Gastrocnemius medialis (tissue), 4 donors: ENCODE data around the gene KIF3A. TPM values are rescaled to one million over a fixed set of nuclear protein-coding genes. Genes with fewer than 3 reads are reported as not detected.

Experiments used
- ATAC-seq, 2 donors: fragments of 150-250 bp; one replicate each; pipeline ENCODE4 v1.9.1; 2016
- DNase-seq, 2 donors: peaks; one replicate each; pipeline ENCODE4 v3.0.0-alpha.2; 2019
- H3K27ac ChIP-seq, 4 donors: fragments of 200-600 bp; sonication (generic); 1 replicate in 1 of 4; 2 replicates in 3 of 4; pipeline ENCODE4 v1.5.1; 2016 to 2018; ENCODE audit warnings: mild to moderate bottlenecking in 2 of 4, moderate library complexity in 1 of 4
- H3K27me3 ChIP-seq, 3 donors: fragments of 200-600 bp; sonication (generic) in 2 of 3; 1 replicate in 1 of 3; 2 replicates in 2 of 3; pipeline versions ENCODE4 v1.5.1 to v1.6.0; 2016 to 2019; ENCODE audit warnings: mild to moderate bottlenecking in 1 of 3, moderate library complexity in 1 of 3
- H3K36me3 ChIP-seq, 2 donors: fragments of 200-600 bp; sonication (generic) in 1 of 2; one replicate each; pipeline ENCODE4 v1.5.1; 2017 to 2018
- H3K4me1 ChIP-seq, 2 donors: fragments of 200-600 bp; sonication (generic) in 1 of 2; one replicate each; pipeline ENCODE4 v1.5.1; 2016 to 2017; ENCODE audit warnings: mild to moderate bottlenecking in 2 of 2
- H3K4me3 ChIP-seq, 4 donors: fragments of 200-600 bp; sonication (generic) in 3 of 4; 1 replicate in 1 of 4; 2 replicates in 3 of 4; pipeline ENCODE4 v1.5.1; 2016 to 2019; ENCODE audit warnings: mild to moderate bottlenecking in 2 of 4
- H3K9me3 ChIP-seq, 3 donors: fragments of 200-600 bp; sonication (generic) in 2 of 3; 1 replicate in 1 of 3; 2 replicates in 2 of 3; pipeline ENCODE4 v1.5.1; 2016 to 2019
- CTCF ChIP-seq, 5 experiments: fragments of 450-650 bp in 3 of 5; fragments of 200-600 bp in 2 of 5; sonication (generic) in 2 of 5; IDR thresholded peaks in 4 of 5; conservative IDR thresholded peaks in 1 of 5; 1 replicate in 4 of 5; 2 replicates in 1 of 5; pipeline ENCODE4 v1.5.1; 2016 to 2019; ENCODE audit warnings: antibody characterized with exemption in 5 of 5, mild to moderate bottlenecking in 3 of 5, moderate library complexity in 3 of 5
- POLR2A ChIP-seq, 2 donors: fragments of 450-650 bp; IDR thresholded peaks; one replicate each; pipeline ENCODE4 v1.6.1; 2017; ENCODE audit warnings: antibody characterized with exemption in 2 of 2, mild to moderate bottlenecking in 2 of 2, moderate library complexity in 2 of 2
- in situ Hi-C, 4 donors: fragments of 200-750 bp; cut with MboI; loops; one replicate each; pipeline versions ENCODE4 v1.15.0 to v1.8.0; 2017; ENCODE audit warnings: low sequenced_read_pairs in 4 of 4
- intact Hi-C: fragments of 100-400 bp; cut with DNase I; formaldehyde crosslinking; loops from one replicate; pipeline ENCODE4 v1.15.1; 2023; ENCODE audit warnings: low total_unique reads
- total RNA-seq, 4 donors: library from RNA; depleted of rRNA; stranded (reverse); fragments of >200 nt; gene quantifications; one replicate each; pipeline versions ENCODE4 v1.1.0 to v1.2.3, GENCODE V29; 2016

Gene KIF3A
- total RNA-seq, 4 donors from 2014 or later: 2.5 to 4.2 (median 3.4) TPM

- no peaks in the 10 kb centered on the region for H3K9me3 ChIP-seq
- H3K36me3 ChIP-seq: no peaks in the 10 kb centered on the region
- in situ Hi-C loops: no loop called here
- H3K27ac ChIP-seq: no peak overlapping the region
- no peak for TF ChIP-seq CTCF (IDR thresholded peaks at IDR 0.05 in 4 of 5, conservative IDR thresholded peaks at IDR 0.05 in 1 of 5)
- no peak for TF ChIP-seq POLR2A (IDR thresholded peaks at IDR 0.05)
- H3K4me3 ChIP-seq: no peak overlapping the region
- DNase-seq: no peak
- ATAC-seq: no peak
- intact Hi-C loops: no loop called here
- H3K27me3 ChIP-seq: no peaks in the 10 kb centered on the region
- no peaks in the 10 kb centered on the region for H3K4me1 ChIP-seq
These were observed 49.4 kb downstream of the KIF3A start for GRCh38 chr5:132687995-132688394.

- DNase-seq (no peak), ATAC-seq (no peak)
- H3K27ac ChIP-seq: no peak overlapping the region
- no peak overlapping the region for H3K4me3 ChIP-seq
- no peaks in the 10 kb centered on the region for H3K27me3 ChIP-seq
- no peaks in the 10 kb centered on the region for H3K36me3 ChIP-seq
- no peaks in the 10 kb centered on the region for H3K9me3 ChIP-seq
- H3K4me1 ChIP-seq: no peaks in the 10 kb centered on the region
- intact Hi-C loops: no loop called here
- TF ChIP-seq POLR2A (IDR thresholded peaks at IDR 0.05): no peak
- no peak for TF ChIP-seq CTCF (IDR thresholded peaks at IDR 0.05 in 4 of 5, conservative IDR thresholded peaks at IDR 0.05 in 1 of 5)
- in situ Hi-C loops: no loop called here
These were observed 51.2 kb downstream of the KIF3A start for GRCh38 chr5:132686193-132686592.

- in situ Hi-C loops (no loop called here), intact Hi-C loops (no loop called here)
- Histone ChIP-seq H3K36me3 (no peaks in the 10 kb centered on the region), H3K9me3 (no peaks in the 10 kb centered on the region), H3K27me3 (no peaks in the 10 kb centered on the region), H3K4me1 (no peaks in the 10 kb centered on the region), H3K4me3 (no peak overlapping the region), H3K27ac (no peak overlapping the region)
- DNase-seq (no peak), ATAC-seq (no peak)
- TF ChIP-seq POLR2A (IDR thresholded peaks at IDR 0.05) (no peak), CTCF (IDR thresholded peaks at IDR 0.05 in 4 of 5, conservative IDR thresholded peaks at IDR 0.05 in 1 of 5) (no peak)
These were observed 52.2 kb downstream of the KIF3A start for GRCh38 chr5:132684922-132685720.

- intact Hi-C loops (no loop called here), in situ Hi-C loops (no loop called here)
- H3K9me3 ChIP-seq: no peaks in the 10 kb centered on the region
- no peaks in the 10 kb centered on the region for H3K36me3 ChIP-seq
- DNase-seq (no peak), ATAC-seq (no peak)
- no peaks in the 10 kb centered on the region for H3K4me1 ChIP-seq
- no peak overlapping the region for H3K27ac ChIP-seq
- H3K27me3 ChIP-seq: no peaks in the 10 kb centered on the region
- no peak for TF ChIP-seq POLR2A (IDR thresholded peaks at IDR 0.05)
- no peak for TF ChIP-seq CTCF (IDR thresholded peaks at IDR 0.05 in 4 of 5, conservative IDR thresholded peaks at IDR 0.05 in 1 of 5)
- no peak overlapping the region for H3K4me3 ChIP-seq
These were observed 52.9 kb downstream of the KIF3A start for GRCh38 chr5:132684491-132684890.

GRCh38 chr5:132681983-132682382 is 55.4 kb downstream of the KIF3A start:
- no peaks in the 10 kb centered on the region for H3K9me3 ChIP-seq
- H3K27me3 ChIP-seq: no peaks in the 10 kb centered on the region
- intact Hi-C loops (no loop called here), in situ Hi-C loops (no loop called here)
- DNase-seq (no peak), ATAC-seq (no peak)
- no peak overlapping the region for H3K27ac ChIP-seq
- H3K36me3 ChIP-seq: no peaks in the 10 kb centered on the region
- no peak overlapping the region for H3K4me3 ChIP-seq
- H3K4me1 ChIP-seq: no peaks in the 10 kb centered on the region
- TF ChIP-seq POLR2A (IDR thresholded peaks at IDR 0.05) (no peak), CTCF (IDR thresholded peaks at IDR 0.05 in 4 of 5, conservative IDR thresholded peaks at IDR 0.05 in 1 of 5) (no peak)
